Kidney epithelial cell (primary cell): ENCODE results near the gene PRM3. TPM values are rescaled to one million over a fixed set of nuclear protein-coding genes. Genes with fewer than 3 reads are reported as not detected.

Experiments used
- DNase-seq: peaks from one replicate; pipeline ENCODE4 v3.0.0-alpha.2; 2010; ENCODE audit warnings: low read depth
- H3K27me3 ChIP-seq: 2 replicates; pipeline ENCODE4 v1.6.0; 2011; ENCODE audit warnings: low read length; ENCODE audit not compliant: control insufficient read depth, insufficient read depth
- H3K36me3 ChIP-seq: 2 replicates; pipeline ENCODE4 v1.5.1; 2011; ENCODE audit warnings: low read length; ENCODE audit not compliant: control insufficient read depth, insufficient read depth
- H3K4me3 ChIP-seq: 2 replicates; pipeline ENCODE4 v1.5.1; 2011; ENCODE audit warnings: low read depth, mild to moderate bottlenecking, control low read depth, low read length
- total RNA-seq: library from RNA; depleted of rRNA; stranded (reverse); fragments of >200 nt; gene quantifications from 2 replicates; pipeline ENCODE4 v1.2.3, GENCODE V29; 2015
- TF ChIP-seq, protein P1 (sequence below): IDR thresholded peaks from 2 replicates; pipeline ENCODE4 v1.5.1; 2011; ENCODE audit warnings: mild to moderate bottlenecking, moderate library complexity, low read length, control low read depth, inconsistent platforms; ENCODE audit not compliant: insufficient read depth, poor library complexity, severe bottlenecking

The PRM3 gene
- total RNA-seq, 1 donor from 2014 or later, result not detected

GRCh38 chr16:11232852-11233726 is 40.3 kb downstream of the PRM3 start:
- TF ChIP-seq, protein P1, sequence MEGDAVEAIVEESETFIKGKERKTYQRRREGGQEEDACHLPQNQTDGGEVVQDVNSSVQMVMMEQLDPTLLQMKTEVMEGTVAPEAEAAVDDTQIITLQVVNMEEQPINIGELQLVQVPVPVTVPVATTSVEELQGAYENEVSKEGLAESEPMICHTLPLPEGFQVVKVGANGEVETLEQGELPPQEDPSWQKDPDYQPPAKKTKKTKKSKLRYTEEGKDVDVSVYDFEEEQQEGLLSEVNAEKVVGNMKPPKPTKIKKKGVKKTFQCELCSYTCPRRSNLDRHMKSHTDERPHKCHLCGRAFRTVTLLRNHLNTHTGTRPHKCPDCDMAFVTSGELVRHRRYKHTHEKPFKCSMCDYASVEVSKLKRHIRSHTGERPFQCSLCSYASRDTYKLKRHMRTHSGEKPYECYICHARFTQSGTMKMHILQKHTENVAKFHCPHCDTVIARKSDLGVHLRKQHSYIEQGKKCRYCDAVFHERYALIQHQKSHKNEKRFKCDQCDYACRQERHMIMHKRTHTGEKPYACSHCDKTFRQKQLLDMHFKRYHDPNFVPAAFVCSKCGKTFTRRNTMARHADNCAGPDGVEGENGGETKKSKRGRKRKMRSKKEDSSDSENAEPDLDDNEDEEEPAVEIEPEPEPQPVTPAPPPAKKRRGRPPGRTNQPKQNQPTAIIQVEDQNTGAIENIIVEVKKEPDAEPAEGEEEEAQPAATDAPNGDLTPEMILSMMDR, result no peak
- H3K36me3 ChIP-seq, result no peaks in the 10 kb centered on the region
- no peak overlapping the region for H3K4me3 ChIP-seq
- no peak for DNase-seq
- H3K27me3 ChIP-seq, result no peaks in the 10 kb centered on the region

DNA sequence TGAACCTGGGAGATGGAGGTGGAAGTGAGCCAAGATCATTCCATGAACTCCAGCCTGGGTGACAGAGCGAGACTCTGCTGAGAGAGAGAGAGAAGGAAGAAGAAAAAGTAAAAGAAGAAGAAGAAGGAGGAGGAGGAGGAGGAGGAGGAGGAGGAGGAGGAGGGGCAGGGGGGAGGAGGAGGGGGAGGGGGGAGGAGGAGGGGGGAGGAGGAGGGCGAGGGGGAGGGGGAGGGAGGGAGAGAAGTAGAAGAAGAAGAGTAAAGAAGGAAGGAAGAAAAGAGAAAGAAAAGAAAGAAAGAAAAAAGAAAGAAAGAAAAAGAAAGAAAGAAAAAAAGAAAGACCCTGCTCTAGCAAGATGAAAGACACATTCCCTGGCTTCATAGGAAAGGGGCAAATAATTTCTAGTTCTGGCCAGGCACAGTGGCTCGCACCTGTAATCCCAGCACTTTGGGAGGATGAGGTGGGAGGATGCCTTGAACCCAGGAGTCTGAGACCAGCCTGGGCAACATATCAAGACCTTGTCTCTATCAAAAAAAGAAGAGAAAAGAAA is 41.1 kb downstream of the PRM3 start:
- Histone ChIP-seq H3K36me3 (no peaks in the 10 kb centered on the region), H3K4me3 (no peak overlapping the region), H3K27me3 (no peaks in the 10 kb centered on the region)
- no peak for DNase-seq
- TF ChIP-seq, protein P1, result no peak

GRCh38 chr16:11231367-11231970 is 42.0 kb downstream of the PRM3 start:
- no peaks in the 10 kb centered on the region for H3K27me3 ChIP-seq

DNA sequence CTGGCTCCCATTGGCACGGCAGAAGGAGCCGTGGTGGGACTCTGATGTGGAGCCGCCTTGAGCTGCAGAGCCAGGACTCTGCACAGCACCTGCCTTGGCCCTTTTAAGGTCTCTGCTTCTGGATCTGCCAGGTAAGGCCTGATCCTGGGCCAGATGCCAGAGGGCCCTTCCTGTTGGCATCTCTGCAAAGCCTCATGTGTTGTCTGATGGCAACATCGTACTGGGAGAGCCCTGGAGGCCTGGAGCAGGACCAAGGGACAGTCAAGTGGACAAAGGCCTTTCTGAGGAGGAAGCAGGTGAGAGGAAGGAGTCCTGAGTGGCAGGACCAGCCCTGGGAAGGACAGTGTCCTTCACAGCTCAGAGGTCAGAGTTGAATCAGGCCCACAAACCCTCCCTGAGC is 43.5 kb downstream of the PRM3 start:
- TF ChIP-seq, protein P1, result no peak
- Histone ChIP-seq H3K4me3 (no peak overlapping the region), H3K36me3 (no peaks in the 10 kb centered on the region), H3K27me3 (no peaks in the 10 kb centered on the region)
- no peak for DNase-seq

More at GRCh38 chr16:11231367-11231970, 42.0 kb downstream of the PRM3 start:
- Histone ChIP-seq H3K36me3 (no peaks in the 10 kb centered on the region), H3K4me3 (no peak overlapping the region)
- DNase-seq, result no peak
- TF ChIP-seq, protein P1, result no peak

GRCh38 chr16:11229432-11229831 is 44.0 kb downstream of the PRM3 start:
- no peaks in the 10 kb centered on the region for H3K36me3 ChIP-seq
- H3K27me3 ChIP-seq, result no peaks in the 10 kb centered on the region
- DNase-seq, result no peak
- TF ChIP-seq, protein P1, result no peak
- H3K4me3 ChIP-seq, result no peak overlapping the region
